Hepatocyte (in vitro differentiated cells): ENCODE data around the gene TOP3A. TPM values are rescaled to one million over a fixed set of nuclear protein-coding genes. Genes with fewer than 3 reads are reported as not detected.

Source experiments
- DNase-seq: peaks from one replicate; pipeline ENCODE4 v3.0.0-alpha.2; 2016; ENCODE audit warnings: low spot score
- H2AFZ ChIP-seq: fragments of 200-600 bp; sonication (generic); 2 replicates; pipeline ENCODE4 v1.6.0; 2016; ENCODE audit warnings: antibody characterized with exemption, mild to moderate bottlenecking
- H3K27ac ChIP-seq: fragments of 200-600 bp; sonication (generic); 2 replicates; pipeline ENCODE4 v1.5.1; 2016; ENCODE audit warnings: mild to moderate bottlenecking
- H3K27me3 ChIP-seq: fragments of 200-600 bp; sonication (generic); 2 replicates; pipeline ENCODE4 v1.6.1; 2016
- H3K36me3 ChIP-seq: fragments of 200-600 bp; sonication (generic); replicated peaks from 2 replicates; pipeline ENCODE4 v1.5.1; 2016; ENCODE audit warnings: low read depth; ENCODE audit not compliant: insufficient read depth
- H3K4me1 ChIP-seq: fragments of 200-600 bp; sonication (generic); 2 replicates; pipeline ENCODE4 v1.5.1; 2016; ENCODE audit warnings: mild to moderate bottlenecking, moderate library complexity; ENCODE audit not compliant: insufficient read depth
- H3K4me2 ChIP-seq: fragments of 200-600 bp; sonication (generic); 2 replicates; pipeline ENCODE4 v1.6.0; 2016
- H3K4me3 ChIP-seq: fragments of 200-600 bp; sonication (generic); 2 replicates; pipeline ENCODE4 v1.5.1; 2016; ENCODE audit warnings: mild to moderate bottlenecking
- H3K79me2 ChIP-seq: fragments of 200-600 bp; sonication (generic); 2 replicates; pipeline ENCODE4 v1.6.0; 2017; ENCODE audit warnings: mild to moderate bottlenecking
- H3K9me2 ChIP-seq: fragments of 200-600 bp; sonication (generic); replicated peaks from 2 replicates; pipeline ENCODE4 v1.6.0; 2017; ENCODE audit warnings: mild to moderate bottlenecking; ENCODE audit not compliant: insufficient read depth
- H3K9me3 ChIP-seq: fragments of 200-600 bp; sonication (generic); 2 replicates; pipeline ENCODE4 v1.5.1; 2016; ENCODE audit warnings: low read depth, mild to moderate bottlenecking
- H4K20me1 ChIP-seq: fragments of 200-600 bp; sonication (generic); 2 replicates; pipeline ENCODE4 v1.6.0; 2016; ENCODE audit warnings: mild to moderate bottlenecking; ENCODE audit not compliant: insufficient read depth, poor library complexity, severe bottlenecking
- EZH2 ChIP-seq: fragments of 200-600 bp; sonication (generic); IDR thresholded peaks from 2 replicates; pipeline ENCODE4 v1.6.1; 2016; ENCODE audit warnings: antibody characterized with exemption, mild to moderate bottlenecking, borderline replicate concordance
- EZH2phosphoT487 ChIP-seq: fragments of 200-600 bp; sonication (generic); IDR thresholded peaks from one replicate; pipeline ENCODE4 v1.6.1; 2018; ENCODE audit warnings: antibody characterized with exemption, mild to moderate bottlenecking, low read depth, moderate library complexity; ENCODE audit not compliant: unreplicated experiment, severe bottlenecking
- WGBS: methylation state at CpG from one replicate; pipeline ENCODE4 v1.1.6; 2016; ENCODE audit warnings: low lambda C conversion rate; ENCODE audit errors: missing lambda C conversion rate; 5-methylcytosine and 5-hydroxymethylcytosine counted together
- microRNA-seq: library from miRNA; unstranded; fragments of <30 nt; microRNA quantifications from one replicate; pipeline ENCODE4, GENCODE V29; 2017
- polyA plus RNA-seq: library from polyadenylated mRNA; unstranded; fragments of >200 nt; fragmentation: Nextera tagmentation; extraction: Ambion mirVana; gene quantifications from 2 replicates; pipeline ENCODE4 v1.2.1, GENCODE V29; 2016
- total RNA-seq: library from RNA; depleted of rRNA; stranded (reverse); fragments of >200 nt; gene quantifications from 2 replicates; pipeline ENCODE4 v1.2.3, GENCODE V29; 2014
- TF ChIP-seq, protein P1 (sequence below): fragments of 200-600 bp; sonication (generic); IDR thresholded peaks from 2 replicates; pipeline ENCODE4 v1.5.1; 2016; ENCODE audit warnings: antibody characterized with exemption, mild to moderate bottlenecking; ENCODE audit not compliant: poor library complexity

TOP3A gene
- total and polyA plus RNA-seq, 2 experiments from 2014 or later, result 15.5 to 24.3 TPM

DNA sequence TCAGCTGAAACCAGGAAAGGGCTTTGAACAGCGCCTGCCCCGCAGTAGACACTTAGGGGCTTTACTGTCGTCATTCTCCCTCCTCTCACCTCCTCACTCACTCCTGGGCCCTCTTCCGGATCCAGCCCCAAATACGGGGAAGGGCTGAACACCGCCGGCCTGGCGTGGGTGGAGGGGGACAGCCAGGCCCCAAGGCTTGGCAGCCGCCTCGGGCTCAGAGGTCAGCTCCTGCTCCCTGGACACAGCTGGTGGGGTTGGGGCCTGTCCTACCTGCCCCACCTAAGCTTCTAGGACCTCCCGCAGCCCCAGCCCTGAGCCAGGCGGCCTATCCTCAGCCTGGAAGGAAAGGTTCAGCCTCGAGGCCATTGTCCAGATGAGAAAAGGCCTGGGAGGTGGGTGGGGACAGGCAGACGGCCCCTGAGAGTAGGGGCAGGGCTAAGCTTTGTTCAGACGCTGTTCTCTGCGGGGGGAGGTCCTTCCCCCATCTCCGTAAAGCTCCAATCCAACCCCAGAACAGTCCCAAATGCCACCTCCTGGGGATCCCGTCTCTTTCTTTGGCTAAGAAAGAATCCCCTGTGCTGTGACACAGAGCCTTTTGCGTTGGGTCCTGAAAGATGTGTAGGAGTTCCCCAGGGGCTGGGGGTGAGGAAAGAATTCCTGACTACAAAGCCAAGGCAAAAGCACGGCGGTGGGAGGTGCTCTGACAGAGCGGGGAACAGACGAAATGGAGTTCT is 90.2 kb downstream of the TOP3A start:
- Histone ChIP-seq H3K4me1 (peaks cover 28% of the 10 kb centered on the region), H3K9me2 (no peaks in the 10 kb centered on the region), H3K27ac (peak overlapping the region; percentile 91), H4K20me1 (peaks cover 14% of the 10 kb centered on the region), H3K79me2 (peaks cover 37% of the 10 kb centered on the region), H2AFZ (peak overlapping the region; percentile 83), H3K27me3 (no peaks in the 10 kb centered on the region), H3K36me3 (no peaks in the 10 kb centered on the region), H3K9me3 (no peaks in the 10 kb centered on the region), H3K4me2 (peak overlapping the region; percentile 87), H3K4me3 (peak overlapping the region; percentile 49)
- 18% methylated on average over 23 of the region's 23 CpGs for WGBS
- TF ChIP-seq, protein P1, sequence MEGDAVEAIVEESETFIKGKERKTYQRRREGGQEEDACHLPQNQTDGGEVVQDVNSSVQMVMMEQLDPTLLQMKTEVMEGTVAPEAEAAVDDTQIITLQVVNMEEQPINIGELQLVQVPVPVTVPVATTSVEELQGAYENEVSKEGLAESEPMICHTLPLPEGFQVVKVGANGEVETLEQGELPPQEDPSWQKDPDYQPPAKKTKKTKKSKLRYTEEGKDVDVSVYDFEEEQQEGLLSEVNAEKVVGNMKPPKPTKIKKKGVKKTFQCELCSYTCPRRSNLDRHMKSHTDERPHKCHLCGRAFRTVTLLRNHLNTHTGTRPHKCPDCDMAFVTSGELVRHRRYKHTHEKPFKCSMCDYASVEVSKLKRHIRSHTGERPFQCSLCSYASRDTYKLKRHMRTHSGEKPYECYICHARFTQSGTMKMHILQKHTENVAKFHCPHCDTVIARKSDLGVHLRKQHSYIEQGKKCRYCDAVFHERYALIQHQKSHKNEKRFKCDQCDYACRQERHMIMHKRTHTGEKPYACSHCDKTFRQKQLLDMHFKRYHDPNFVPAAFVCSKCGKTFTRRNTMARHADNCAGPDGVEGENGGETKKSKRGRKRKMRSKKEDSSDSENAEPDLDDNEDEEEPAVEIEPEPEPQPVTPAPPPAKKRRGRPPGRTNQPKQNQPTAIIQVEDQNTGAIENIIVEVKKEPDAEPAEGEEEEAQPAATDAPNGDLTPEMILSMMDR, result no peak
- TF ChIP-seq EZH2 (no peak), EZH2phosphoT487 (no peak)
- peak; percentile 59 for DNase-seq

DNA sequence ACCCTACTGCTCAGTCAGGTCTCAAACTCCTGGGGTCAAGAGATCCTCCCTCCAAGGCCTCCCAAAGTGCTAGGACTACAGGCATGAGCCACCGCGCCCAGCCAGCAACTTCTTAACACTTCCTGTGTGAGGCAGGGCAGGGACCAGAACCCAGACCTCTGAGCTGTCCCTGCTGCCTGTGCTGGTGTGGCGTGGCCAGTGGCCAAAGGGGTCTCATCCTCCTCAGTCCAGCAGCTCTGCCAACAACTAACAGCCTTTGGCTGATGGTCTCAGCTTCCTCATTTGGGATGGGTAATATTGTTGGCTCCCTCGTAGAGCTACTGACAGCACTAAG is 90.8 kb downstream of the TOP3A start:
- Histone ChIP-seq H2AFZ (peak overlapping the region; percentile 83), H3K27ac (peak overlapping the region; percentile 91), H3K4me3 (no peak overlapping the region), H3K27me3 (no peaks in the 10 kb centered on the region), H3K4me2 (peak overlapping the region; percentile 87), H3K79me2 (peaks cover 32% of the 10 kb centered on the region), H3K9me2 (no peaks in the 10 kb centered on the region), H3K36me3 (no peaks in the 10 kb centered on the region), H4K20me1 (peaks cover 9% of the 10 kb centered on the region), H3K9me3 (no peaks in the 10 kb centered on the region), H3K4me1 (peaks cover 28% of the 10 kb centered on the region)
- DNase-seq, result no peak
- TF ChIP-seq, protein P1, result no peak
- no peak for TF ChIP-seq EZH2
- WGBS, result 76% methylated on average over 4 of the region's 4 CpGs

Small RNAs within 50 kb of the gene (microRNA-seq; reads per million reads assigned to microRNA genes)
- gene MIR6778, result not detected

Other genes starting within 250 kb of the TOP3A start
- 31.4 and 35.9 TPM in 2 replicates for gene DRG2, start 227.0 kb downstream of the TOP3A start, total RNA-seq
- gene DRG2, start 227.0 kb downstream of the TOP3A start, polyA plus RNA-seq, result 36.6 and 38.4 TPM in 2 replicates
- 1.2 and 2.4 TPM in 2 replicates for gene MYO15A, start 206.2 kb downstream of the TOP3A start, total RNA-seq
- 2.8 and 4.7 TPM in 2 replicates for gene MYO15A, start 206.2 kb downstream of the TOP3A start, polyA plus RNA-seq
- gene ALKBH5, start 131.2 kb downstream of the TOP3A start, total RNA-seq, result 56.6 and 68.6 TPM in 2 replicates
- 66.6 and 78.3 TPM in 2 replicates for gene ALKBH5, start 131.2 kb downstream of the TOP3A start, polyA plus RNA-seq
- gene LLGL1, start 89.4 kb downstream of the TOP3A start, total RNA-seq, result 46.0 and 51.9 TPM in 2 replicates
- gene LLGL1, start 89.4 kb downstream of the TOP3A start, polyA plus RNA-seq, result 5.4 and 7.1 TPM in 2 replicates
- gene FLII, start 56.3 kb downstream of the TOP3A start, total RNA-seq, result 110 and 142 TPM in 2 replicates
- 188 and 210 TPM in 2 replicates for gene FLII, start 56.3 kb downstream of the TOP3A start, polyA plus RNA-seq
- gene MIEF2, start 54.3 kb downstream of the TOP3A start, total RNA-seq, result 29.3 and 30.7 TPM in 2 replicates
- 20.5 and 21.0 TPM in 2 replicates for gene MIEF2, start 54.3 kb downstream of the TOP3A start, polyA plus RNA-seq
- gene SMCR8, start 299 bp upstream of the TOP3A start, total RNA-seq, result 13.8 and 17.7 TPM in 2 replicates
- gene SMCR8, start 299 bp upstream of the TOP3A start, polyA plus RNA-seq, result 3.8 TPM in 2 replicates
- gene SHMT1, start 48.6 kb upstream of the TOP3A start, total RNA-seq, result 36.2 and 39.1 TPM in 2 replicates
- gene SHMT1, start 48.6 kb upstream of the TOP3A start, polyA plus RNA-seq, result 22.2 and 30.4 TPM in 2 replicates
- gene EVPLL, start 62.8 kb upstream of the TOP3A start, total RNA-seq, result not detected in 2 replicates
- gene EVPLL, start 62.8 kb upstream of the TOP3A start, polyA plus RNA-seq, result 0.55 TPM in 1 of 2 replicates, not detected in the other
- gene LGALS9C, start 161.8 kb upstream of the TOP3A start, total RNA-seq, result not detected in 2 replicates
- gene LGALS9C, start 161.8 kb upstream of the TOP3A start, polyA plus RNA-seq, result not detected in 2 replicates